GM18505 (cell line): ENCODE measurements around the gene F8.
"Not testable (repeated sequence)": the region's sequence is repeated elsewhere in the genome, so short reads cannot be mapped to it uniquely, and the experiment has no call there.

Experiments used
- ATAC-seq: cut with Tn5 transposase; IDR thresholded peaks from one replicate; pipeline ENCODE4 v1.9.1; 2021; ENCODE audit not compliant: unreplicated experiment
- POLR2A ChIP-seq: IDR thresholded peaks from 4 replicates; pipeline ENCODE4 v1.6.1; 2011; ENCODE audit warnings: borderline replicate concordance; ENCODE audit not compliant: insufficient read depth, insufficient read length; ENCODE audit errors: extremely low read depth

Gene F8

GRCh38 chrX:154988719-154989118, 33.8 kb downstream of the F8 start:
- no peak for ATAC-seq
- no peak for TF ChIP-seq POLR2A

GRCh38 chrX:154987940-154988339, 34.6 kb downstream of the F8 start:
- no peak for ATAC-seq

DNA sequence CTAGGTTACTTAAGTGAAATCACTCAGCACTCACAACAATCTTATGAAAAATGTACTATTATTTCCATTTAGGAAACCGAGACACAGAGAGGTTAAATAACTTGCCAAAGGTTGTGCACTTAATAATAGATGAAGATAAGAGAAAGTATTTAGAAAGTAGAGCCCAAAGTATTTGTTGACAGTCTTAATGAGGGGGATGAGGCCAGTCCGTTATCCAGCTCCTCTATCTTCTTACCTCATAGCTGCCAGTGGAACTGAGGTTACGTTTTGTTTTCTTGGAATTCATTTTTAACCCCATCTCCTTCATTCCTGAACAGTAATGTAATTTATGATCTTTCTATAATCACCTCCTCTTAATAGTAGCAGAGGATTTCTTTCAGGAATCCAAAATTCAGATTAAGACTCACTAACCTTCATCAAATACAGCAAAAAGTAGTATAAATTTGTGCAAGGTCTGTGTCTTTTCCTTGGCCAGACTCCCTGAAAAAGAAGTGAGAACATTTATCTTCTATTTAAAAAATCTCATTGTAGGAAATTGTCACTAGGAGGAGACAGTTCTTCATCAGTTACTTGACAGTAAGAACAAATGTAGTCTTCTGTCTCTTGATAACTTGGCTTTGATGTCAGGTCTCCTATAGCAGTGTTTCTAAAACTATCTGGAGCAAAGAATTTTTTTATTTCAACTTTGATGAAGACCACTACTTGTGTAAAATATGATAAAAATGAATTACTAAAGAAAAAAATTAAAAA, 35.5 kb downstream of the F8 start:
- ATAC-seq = no peak
- no peak for TF ChIP-seq POLR2A

More at GRCh38 chrX:154987940-154988339, 34.6 kb downstream of the F8 start:
- no peak for TF ChIP-seq POLR2A

DNA sequence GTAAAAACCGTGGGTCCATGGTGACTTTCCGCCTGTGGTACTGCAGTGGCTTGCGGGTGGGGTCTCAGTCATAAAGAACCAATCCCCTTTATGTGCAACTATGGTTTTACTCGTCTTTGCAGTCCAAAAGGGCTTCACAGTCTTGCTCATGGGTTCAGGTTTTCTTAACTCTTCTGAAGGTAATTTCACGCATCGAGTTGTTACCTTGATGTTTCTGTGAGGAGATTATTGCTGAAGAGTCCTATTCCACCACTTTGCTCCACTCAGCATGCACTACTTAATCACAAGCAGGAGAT, 41.5 kb downstream of the F8 start:
- peak; percentile 28 for ATAC-seq
- no peak for TF ChIP-seq POLR2A

GRCh38 chrX:154980330-154981115, 42.0 kb downstream of the F8 start:
- TF ChIP-seq POLR2A = no peak
- ATAC-seq = peak; percentile 100

DNA sequence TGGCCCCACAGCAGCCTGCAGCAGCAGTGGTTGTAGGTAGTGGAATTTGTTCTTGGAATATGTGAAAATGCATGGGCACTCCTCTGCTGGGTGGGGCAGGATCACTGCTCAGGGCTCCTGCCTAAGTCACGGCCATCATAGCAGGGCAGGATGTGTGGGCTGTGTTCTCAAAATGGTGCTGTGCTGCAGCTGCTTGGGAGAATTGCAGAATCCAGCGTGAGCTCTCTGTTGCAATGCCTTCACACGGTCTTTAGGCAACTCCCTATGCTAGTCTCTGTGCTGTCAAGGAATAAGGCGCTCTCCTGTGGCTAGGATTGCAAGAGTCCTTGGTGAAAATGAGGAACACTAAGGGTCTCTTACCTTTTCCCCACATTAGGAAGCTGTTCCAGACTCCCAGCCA, 42.9 kb downstream of the F8 start:
- no peak for ATAC-seq
- TF ChIP-seq POLR2A = no peak

DNA sequence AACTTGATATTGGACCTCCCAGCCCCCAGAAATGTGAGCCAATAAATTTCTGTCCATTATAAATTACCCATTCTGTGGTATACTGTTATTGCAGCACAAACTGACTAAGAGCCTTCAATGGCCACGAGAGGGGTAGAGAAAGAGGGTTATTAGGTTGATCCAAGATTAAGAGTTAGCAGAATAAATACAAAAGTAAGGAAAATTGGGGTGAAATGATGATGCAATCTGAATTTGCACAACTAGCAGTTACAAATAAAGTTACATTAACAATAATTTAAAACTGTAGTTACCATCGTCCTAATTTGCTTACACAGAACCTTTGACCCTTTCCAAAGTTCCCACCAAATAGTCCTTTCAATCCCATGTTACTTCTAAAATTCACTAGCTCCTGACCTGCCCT, 54.2 kb downstream of the F8 start:
- no peak for TF ChIP-seq POLR2A
- no peak for ATAC-seq

- no peak for ATAC-seq
- TF ChIP-seq POLR2A = no peak
Observed at GRCh38 chrX:154967603-154968002, 54.9 kb downstream of the F8 start.

- ATAC-seq = no peak
Observed at GRCh38 chrX:154961947-154962346, 60.6 kb downstream of the F8 start.

DNA sequence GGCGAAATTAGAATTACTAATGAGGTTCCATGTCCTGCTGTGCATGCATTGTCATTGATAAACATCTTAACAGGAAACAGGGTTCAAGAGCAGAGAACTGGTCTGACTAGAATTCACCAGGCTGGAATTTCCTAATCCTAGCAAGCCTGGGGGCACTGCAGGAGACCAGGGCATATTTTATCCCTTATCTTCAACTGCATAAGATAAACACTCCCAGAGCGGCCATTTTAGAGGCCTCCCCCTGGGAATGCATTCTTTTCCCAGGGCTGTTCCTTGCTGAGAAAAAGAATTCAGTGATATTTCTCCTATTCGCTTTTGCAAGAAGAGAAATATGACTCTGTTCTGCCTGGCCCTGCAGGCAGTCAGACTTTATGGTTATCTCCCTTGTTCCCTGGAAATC, 66.7 kb downstream of the F8 start:
- ATAC-seq = not testable (repeated sequence)

More at GRCh38 chrX:154961947-154962346, 60.6 kb downstream of the F8 start:
- TF ChIP-seq POLR2A = no peak

GRCh38 chrX:154939265-154939664, 83.3 kb downstream of the F8 start:
- ATAC-seq = not testable (repeated sequence)

DNA sequence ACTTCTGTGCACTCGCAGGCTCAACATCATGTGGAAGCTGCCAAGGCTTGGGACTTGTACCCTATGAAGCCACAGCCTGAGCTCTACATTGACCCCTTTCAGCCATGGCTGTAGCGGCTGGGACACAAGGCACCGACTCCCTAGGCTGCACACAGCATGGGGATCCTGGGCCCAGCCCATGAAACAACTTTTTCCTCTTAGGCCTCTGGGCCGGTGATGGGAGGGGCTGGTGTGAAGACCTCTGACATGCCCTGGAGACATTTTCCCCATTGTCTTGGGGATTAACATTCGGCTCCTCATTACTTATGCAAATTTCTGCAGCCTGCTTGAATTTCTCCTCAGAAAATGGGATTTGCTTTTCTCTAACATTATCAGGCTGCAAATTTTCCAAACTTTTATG, 97.8 kb downstream of the F8 start:
- not testable (repeated sequence) for ATAC-seq

- no peak for TF ChIP-seq POLR2A
- no peak for ATAC-seq
Observed at GRCh38 chrX:154918060-154918483, 104.5 kb downstream of the F8 start.

DNA sequence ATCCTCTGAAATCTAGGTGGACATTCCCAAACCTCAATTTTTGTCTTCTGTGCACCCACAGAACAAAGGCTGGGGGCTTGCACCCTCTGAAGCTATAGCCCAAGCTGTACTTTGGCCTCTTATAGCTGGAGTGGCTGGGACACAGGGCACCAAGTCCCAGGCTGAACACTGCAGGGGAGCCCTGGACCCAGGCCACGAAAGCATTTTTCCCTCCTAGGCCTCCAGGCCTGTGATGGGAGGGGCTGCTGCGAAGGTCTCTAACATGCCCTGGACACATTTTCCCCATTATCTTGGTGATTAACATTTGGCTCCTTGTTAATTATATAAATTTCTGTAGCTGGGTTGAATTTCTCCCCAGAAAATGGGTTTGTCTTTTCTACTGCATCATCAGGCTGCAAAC, 108.5 kb downstream of the F8 start:
- TF ChIP-seq POLR2A = no peak
- no peak for ATAC-seq

DNA sequence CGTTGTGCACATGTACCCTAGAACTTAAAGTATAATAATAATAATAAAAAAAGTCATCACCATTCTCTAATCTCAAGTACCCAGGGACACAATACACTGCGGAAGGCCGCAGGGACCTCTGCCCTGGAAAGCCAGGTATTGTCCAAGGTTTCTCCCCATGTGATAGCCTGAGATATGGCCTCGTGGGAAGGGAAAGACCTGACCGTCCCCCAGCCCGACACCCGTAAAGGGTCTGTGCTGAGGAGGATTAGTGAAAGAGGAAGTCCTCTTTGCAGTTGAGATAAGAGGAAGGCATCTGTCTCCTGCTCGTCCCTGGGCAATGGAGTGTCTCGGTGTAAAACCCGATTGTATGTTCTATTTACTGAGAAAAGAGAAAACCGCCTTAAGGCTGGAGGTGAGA, 112.0 kb downstream of the F8 start:
- ATAC-seq = not testable (repeated sequence)

GRCh38 chrX:154910048-154910447, 112.5 kb downstream of the F8 start:
- ATAC-seq = not testable (repeated sequence)
